Left forelimb (tissue), 1 donor: ENCODE results near the gene TEX19.
"Not testable (repeated sequence)": the region's sequence is repeated elsewhere in the genome, so short reads cannot be mapped to it uniquely, and the experiment has no call there.

Experiments
- DNase-seq: peaks from one replicate; pipeline ENCODE4 v3.0.0-alpha.2; 2018; ENCODE audit warnings: low spot score

TEX19 gene

DNA sequence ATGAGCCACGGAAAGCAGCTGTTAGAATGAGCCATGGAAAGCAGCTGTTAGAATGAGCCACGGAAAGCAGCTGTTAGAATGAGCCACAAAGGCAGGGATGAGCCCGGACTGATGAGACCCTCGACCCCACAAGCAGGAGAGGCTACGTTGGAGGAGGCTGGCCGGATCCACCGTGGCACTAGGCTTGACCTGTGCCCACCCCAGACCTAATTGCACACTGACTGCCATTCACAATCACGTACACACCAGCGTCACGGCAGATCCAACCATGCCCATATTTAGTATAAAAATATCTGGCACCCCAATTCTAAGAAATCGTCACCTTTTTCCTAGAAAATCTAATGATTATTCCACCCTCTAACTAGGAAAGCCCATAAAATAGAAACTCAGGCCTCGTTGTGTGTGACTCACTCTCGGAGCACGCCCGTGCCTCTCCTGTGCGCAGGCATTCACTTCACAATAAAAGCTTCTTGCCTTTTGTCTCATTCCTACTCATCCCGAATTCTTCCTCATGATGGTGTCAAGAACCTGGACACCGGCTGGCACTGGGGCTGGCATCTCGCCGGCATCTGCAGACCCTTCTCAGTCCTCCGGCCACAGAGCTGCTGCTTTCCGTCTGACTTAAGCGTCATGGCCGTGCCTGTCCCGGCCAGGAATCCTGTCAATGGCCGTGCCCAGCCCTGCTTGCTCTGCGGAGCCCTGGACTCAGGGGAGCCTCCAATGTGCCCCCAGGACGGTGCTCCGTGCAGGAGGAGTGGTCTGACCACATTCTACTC is 20.0 kb upstream of the TEX19 start:
- DNase-seq, result no peak

DNA sequence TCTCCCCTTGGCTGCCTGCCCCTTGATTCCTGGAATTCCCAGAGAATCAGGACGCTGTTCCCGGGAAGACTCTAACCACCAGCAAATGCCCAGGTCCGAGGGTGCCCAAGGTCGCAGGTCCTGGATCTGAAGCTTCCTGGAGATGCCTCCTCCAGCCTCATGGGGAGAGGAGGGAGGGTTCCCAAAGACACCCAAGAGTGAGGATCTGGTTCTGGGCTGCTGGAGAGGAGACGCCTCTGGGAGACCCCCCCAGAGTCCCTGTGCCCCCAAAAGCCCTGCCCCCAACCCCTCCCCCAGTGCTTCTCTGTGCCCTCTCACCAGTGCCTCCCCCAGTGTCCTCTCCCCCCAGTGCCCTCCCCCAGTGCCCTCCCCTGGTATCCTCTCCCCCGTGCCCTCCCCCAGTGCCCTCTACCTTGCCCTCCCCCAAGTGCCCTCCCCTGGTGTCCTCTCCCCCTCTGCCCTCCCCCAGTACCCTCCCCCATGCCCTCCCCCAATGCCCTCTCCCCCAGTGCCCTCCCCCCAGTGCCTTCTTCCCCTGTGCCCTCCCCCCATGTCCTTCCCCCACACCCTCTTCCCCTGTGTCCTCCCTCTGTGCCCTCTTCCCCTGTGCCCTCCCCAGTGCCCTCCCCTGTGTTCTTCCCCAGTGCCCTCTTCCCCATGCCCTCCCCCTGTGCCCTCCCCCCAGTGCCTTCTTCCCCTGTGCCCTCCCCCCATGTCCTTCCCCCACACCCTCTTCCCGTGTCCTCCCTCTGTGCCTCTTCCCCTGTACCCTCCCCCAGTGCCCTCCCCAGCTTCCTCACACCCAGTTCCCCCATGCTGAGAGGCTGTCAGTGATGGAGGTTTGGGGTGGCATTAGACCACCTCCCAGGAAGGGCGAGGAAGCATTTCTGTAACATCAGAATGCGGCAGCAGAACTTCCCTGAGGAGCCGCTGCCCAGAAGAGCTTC is 19.1 kb upstream of the TEX19 start:
- no peak for DNase-seq

DNA sequence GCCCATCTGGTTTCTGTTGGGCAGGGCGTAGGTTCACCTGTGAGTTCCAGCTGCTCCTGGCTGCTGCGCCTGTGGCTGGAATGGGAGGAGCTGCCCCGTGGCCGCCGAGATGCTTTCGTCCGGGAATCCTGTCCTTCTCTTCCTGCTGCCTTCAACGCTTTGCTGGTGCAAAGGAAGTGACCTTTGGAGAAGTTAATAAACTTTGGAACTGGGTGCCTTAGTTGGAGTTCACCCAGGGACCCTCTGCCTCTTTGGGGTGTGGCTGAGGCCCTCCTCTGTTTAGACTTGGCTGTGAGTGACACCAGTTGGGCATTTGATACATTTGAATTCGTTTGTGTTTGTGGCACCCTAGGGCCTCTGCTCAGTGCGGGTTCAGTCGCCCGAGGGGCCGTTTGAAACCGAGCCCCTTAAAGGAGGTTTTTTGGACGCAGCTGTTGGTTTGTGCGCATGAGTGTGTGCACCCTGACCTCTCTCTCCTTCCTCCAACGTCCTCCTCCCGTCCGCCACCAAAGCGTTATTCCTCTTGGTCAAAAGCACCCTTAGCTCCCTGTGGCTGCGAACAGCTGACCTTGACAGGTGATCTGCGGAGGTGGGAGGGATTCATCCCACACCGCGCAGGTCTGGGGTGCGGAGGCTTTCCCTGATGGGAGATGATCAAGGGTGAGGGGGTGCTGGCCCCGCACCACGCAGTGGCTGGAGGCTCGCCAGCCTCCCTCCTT is 16.5 kb upstream of the TEX19 start:
- DNase-seq, result no peak

- no peak for DNase-seq
Observed at GRCh38 chr17:82343560-82343959, 15.5 kb upstream of the TEX19 start.

GRCh38 chr17:82344175-82344907 is 14.7 kb upstream of the TEX19 start:
- no peak for DNase-seq

- no peak for DNase-seq
Observed at GRCh38 chr17:82345151-82345976, 13.7 kb upstream of the TEX19 start.

DNA sequence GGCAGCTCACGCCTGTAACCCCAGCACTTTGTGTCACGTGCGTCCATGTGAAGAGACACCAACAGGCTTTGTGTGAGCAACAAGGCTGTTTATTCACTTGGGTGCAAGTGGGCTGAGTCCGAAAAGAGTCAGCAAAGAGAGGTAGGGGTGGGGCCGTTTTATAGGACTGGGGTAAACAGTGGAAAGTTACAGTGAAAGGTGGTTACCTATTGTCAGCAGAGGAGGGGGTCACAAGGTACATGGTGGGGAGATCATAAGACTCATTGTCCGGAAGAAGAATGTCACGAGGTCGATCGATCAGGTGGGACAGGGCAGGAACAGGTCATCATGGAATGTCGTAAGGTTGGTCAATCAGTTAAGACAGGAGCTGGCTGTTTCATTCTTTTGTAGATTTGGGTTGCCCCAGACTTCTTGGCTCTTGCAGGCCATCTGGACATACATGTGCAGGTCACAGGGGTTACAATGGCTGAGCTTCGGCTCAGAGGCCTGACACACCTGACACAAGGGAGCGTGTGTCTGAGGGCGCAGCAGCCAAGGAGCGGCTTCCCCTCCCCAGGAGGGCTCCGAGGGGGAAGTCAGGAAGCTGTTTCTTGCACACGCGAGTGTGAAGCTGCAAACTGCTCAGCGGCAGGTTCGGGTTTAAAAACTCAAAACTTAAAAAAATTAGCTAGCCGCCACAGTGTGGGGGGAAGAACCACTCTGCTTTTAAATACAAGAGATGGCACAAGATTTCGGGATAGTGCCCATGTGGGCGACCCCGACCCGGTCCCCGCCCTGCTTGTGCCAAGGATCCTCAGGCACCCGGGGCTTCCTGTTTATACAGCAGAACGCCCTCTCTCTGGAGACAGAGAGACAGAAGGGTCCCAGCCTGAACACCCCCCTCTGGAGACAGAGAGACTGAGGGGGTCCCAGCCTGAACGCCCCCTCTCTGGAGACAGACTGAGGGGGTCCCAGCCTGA is 12.4 kb upstream of the TEX19 start:
- DNase-seq, result no peak

DNA sequence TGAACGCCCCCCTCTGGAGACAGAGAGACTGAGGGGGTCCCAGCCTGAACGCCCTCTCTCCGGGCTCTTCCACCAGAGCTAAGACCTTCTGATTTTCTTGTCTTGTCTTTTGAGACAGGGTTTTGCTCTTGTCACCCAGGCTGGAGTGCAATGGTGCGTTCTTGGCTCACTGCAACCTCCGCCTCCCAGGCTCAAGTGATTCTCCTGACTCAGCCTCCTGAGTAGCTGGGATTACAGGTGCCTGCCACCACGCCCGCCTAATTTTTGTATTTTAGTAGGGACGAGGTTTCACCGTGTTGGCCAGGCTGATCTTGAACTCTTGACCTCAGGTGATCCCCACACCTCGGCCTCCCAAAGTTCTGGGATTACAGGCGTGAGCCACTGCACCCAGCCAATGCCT is 11.1 kb upstream of the TEX19 start:
- DNase-seq, result not testable (repeated sequence)

DNA sequence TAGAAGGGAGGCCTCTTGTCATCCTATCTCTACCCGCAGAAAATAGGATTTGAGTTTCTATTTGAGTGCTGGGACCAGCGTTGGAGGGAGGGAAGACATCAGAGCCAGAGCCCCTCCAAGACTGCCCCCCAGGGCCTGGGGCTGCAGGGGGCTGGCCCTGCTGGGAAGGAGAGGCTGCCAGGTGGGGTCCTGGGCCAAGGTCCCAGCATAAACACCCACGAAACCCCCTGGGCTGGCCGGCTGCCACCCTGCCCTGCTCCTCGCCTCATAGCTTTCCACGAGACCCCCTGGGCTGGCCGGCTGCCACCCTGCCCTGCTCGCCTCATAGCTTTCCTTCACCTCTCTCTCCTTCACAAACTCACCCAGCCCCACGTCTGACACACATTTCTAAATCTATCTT is 10.6 kb upstream of the TEX19 start:
- no peak for DNase-seq

GRCh38 chr17:82348866-82349265 is 10.2 kb upstream of the TEX19 start:
- DNase-seq, result no peak

GRCh38 chr17:82349287-82349701 is 9.8 kb upstream of the TEX19 start:
- no peak for DNase-seq

- DNase-seq, result no peak
Observed at GRCh38 chr17:82350182-82351030, 8.6 kb upstream of the TEX19 start.

- no peak for DNase-seq
Observed at GRCh38 chr17:82351254-82351712, 7.8 kb upstream of the TEX19 start.

GRCh38 chr17:82351713-82352488 is 7.1 kb upstream of the TEX19 start:
- DNase-seq, result peak; percentile 89

GRCh38 chr17:82353484-82353883 is 5.6 kb upstream of the TEX19 start:
- DNase-seq, result no peak

GRCh38 chr17:82354804-82355308 is 4.2 kb upstream of the TEX19 start:
- DNase-seq, result no peak

- no peak for DNase-seq
Observed at GRCh38 chr17:82355770-82356427, 3.1 kb upstream of the TEX19 start.
